Fibroblast of the conjunctiva (primary cell): ENCODE data around the gene SPECC1.
"Not testable (repeated sequence)": the region's sequence is repeated elsewhere in the genome, so short reads cannot be mapped to it uniquely, and the experiment has no call there.

Experiments
- DNase-seq: peaks from one replicate; pipeline ENCODE4 v3.0.0-alpha.2; 2010; ENCODE audit warnings: low read depth

The SPECC1 gene

DNA sequence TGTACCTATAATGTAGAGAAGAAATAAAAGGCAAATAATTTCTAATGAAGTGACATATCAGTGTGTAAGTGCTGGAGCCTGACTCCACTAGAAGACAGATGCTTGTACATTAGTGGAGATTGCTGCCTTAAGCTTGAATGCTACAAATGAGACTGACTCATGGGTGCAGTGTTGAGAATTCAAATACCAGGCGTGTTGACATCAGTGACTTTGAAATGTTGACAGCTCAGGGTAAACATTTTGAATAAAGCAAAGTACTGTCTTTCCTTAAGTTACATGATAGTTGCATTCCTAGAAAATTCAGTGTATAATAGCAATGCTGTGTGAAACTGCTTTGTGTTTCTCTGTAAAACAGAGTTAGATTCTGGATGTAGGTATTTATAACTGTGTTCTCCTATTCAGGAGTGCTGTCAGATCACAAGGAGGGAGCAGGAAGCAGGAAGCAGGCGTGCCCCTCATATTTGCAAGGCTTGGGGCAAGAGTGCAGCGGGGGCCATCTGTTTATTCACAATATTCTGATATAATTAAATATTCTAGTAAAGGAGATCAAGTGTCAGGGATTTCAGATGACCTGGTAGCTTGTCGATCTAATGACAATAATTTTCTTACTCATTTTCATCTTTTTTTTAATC is 119.0 kb downstream of the SPECC1 start:
- DNase-seq = no peak

- DNase-seq = no peak
Measured at GRCh38 chr17:20133517-20133916, 124.4 kb downstream of the SPECC1 start.

GRCh38 chr17:20141198-20141972 is 132.2 kb downstream of the SPECC1 start:
- DNase-seq = no peak

DNA sequence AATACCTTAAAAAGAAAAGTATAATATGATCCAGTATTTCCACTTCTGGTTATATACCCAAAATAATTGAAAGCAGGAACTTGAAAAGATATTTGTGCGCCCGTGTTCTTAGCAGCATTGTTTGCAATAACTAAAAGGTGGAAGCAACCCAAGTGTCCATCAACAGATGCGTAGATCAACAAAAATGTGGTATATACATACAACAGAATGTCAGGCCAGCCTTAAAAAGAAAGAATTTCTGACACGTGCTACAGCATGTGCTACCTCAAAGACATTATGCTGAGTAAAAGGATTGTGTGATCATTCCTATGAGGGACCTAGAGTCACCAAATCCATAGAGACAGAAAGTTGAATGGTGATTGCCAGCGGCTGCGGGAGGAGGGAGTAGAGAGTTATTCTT is 133.1 kb downstream of the SPECC1 start:
- no peak for DNase-seq

GRCh38 chr17:20143740-20144139 is 134.6 kb downstream of the SPECC1 start:
- DNase-seq = no peak

DNA sequence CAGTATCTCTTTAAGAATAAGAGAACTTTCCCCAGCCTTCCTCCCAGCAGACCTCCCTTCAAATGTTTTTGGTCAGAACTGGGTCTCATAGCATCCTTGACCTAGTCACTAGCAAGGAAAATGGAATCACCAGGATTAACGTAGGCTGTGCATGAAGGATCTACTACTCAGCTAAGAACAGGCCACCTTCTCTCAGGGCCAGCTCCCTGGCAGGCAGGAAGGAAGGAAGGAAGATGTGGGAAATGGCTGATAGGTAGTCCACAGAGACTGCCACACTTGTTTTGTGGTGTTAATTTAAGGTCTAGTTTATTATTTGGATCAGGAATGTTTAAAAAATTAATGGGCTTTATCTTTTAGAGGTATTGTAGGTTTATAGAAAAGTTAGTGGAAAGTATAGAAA is 136.4 kb downstream of the SPECC1 start:
- DNase-seq = no peak

GRCh38 chr17:20149251-20149650 is 140.1 kb downstream of the SPECC1 start:
- no peak for DNase-seq

- DNase-seq = no peak
Measured at GRCh38 chr17:20151174-20151573, 142.0 kb downstream of the SPECC1 start.

DNA sequence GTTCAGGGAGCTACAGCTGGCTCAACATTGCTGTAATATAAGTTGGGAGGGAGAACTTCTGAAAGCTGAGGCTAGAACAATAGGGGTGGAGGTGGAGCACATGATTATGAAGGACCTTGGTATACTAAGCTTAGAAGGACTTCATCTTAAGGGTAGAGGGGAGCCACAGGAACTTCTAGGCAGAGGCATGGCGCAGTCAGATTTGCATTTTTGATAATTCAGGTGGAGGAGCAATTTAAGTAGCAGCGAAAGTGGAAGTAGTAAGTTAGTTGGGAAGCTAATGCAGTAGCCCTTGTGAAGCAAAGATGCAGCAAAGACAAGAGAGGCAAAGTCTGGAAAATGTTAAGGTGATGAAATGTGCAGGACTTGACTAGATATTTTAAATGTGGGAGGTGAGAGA is 144.1 kb downstream of the SPECC1 start:
- DNase-seq = no peak

GRCh38 chr17:20154286-20155000 is 145.3 kb downstream of the SPECC1 start:
- DNase-seq = no peak

GRCh38 chr17:20155258-20156195 is 146.4 kb downstream of the SPECC1 start:
- peak; percentile 60 for DNase-seq

- DNase-seq = no peak
Measured at GRCh38 chr17:20156196-20157000, 147.2 kb downstream of the SPECC1 start.

GRCh38 chr17:20157001-20157310 is 147.8 kb downstream of the SPECC1 start:
- DNase-seq = no peak

GRCh38 chr17:20158580-20158979 is 149.4 kb downstream of the SPECC1 start:
- no peak for DNase-seq

DNA sequence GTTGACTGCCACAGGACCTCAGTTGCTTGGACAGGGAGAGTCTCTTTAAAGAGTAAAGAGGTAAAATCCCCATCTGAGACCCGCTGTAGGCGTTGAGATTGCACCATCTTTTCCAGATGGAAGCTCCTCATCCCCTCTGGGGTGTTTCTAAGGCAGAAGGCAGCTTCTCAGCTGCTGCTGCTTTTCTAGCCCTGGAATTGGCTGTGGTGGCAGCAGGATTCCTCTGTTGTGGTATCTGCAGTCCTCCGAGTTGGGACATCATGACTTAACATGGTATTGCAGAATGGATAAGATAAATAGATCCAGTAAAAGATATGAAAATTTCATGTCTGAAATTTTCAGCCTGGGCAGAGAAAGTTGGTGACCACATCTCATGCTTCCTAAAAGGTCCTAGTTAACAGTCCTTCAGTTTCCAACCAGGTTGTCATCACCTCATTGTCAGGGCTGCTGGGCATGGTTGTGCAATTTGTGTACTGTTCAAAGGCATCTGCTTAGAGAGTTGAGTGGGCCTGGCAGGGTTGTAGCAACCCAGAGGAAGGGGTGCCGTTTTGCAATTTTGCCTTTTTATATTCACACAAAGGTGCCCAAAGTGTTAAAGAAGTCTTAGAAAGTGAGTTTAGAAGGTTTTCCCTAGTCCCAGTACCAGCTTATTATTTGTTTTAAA is 150.4 kb downstream of the SPECC1 start:
- no peak for DNase-seq

GRCh38 chr17:20165516-20165915 is 156.4 kb downstream of the SPECC1 start:
- not testable (repeated sequence) for DNase-seq

DNA sequence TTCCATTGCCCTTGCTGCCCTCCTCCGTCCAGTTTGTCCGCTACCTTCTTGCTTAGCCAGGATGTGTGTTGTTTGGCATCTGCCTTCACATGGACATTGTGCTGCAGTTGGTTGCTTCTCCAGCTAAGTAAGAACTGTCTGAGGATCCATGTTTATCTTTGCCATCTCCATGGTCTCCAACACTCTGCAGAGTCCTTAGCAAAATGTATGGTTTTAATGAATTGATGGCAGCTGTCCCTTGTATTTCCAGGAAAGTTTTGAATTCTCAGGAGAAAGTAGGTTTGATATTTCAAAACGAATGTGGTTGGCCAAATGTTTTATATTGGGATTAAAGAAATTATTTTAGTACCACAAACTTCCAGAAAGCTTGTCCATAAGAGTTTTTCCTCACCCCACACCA is 160.9 kb downstream of the SPECC1 start:
- DNase-seq = no peak

DNA sequence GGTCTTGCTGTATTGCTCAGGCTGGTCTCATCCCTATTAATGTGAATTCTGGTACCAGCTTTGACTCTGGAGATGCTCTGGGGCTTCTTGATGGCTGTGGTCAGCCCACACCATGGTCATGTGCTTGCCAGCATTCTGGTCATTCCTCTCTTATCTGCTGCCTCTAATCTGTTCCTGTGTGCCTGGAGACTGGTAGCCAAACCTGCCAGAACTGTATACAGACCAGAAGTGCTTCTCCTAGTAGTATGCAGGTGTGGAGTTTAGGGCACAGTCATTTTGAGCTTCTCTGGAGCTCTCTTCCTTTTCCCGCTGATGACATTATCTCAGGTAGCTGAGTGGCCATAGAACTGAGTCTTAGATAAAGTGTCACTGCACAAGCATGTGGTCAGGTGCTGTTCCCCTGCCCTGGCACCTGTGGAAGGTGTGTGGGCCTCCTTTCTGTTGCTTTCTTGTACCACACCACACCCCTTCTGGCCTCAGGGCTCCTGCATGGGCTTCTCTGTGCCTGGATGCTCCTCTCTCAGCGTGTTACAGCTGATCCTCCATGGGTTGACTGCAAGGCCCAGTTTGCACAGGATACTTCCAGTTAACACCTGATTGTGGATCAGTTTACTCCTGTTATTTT is 162.7 kb downstream of the SPECC1 start:
- DNase-seq = no peak

DNA sequence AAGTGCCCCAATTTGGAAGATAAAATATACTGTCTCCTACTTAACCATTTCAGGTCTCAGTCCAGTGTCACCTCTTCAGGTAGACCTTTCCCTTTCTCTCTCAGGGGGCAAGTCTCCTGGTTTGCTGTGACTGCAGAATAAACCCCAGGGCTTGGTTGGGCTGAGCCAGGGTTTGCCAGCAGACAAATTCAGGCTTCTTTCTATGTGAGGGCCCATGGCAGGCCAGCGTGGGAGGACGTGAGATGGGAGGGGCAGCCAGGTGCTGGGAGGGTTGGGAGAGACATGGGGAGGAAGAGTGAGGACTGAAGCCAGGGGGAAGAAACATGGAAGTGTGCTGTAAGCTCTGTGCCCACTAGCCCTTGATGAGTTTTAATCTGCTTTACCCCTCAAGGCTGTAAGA is 163.2 kb downstream of the SPECC1 start:
- no peak for DNase-seq

GRCh38 chr17:20173091-20173490 is 163.9 kb downstream of the SPECC1 start:
- DNase-seq = no peak
